Measurements from ENCODE around the gene PAX5.

DNA sequence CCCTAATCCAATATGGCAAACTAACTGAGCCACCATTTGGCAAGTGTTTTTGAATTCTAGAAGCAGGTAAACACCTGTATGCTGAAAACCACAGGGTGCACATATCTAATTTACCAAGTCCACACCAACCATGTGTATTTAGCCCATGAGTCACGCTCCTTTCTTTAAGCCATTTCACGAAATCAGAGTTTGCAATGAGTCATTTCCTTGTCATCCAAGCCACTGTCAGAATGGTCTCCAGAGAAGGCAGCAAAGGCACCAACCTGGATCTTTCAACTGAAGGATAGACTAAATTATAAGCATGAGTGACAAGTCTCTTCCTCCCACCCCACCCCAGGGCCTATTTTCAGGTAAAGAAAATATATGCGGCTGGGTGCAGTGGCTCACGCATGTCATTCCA, 110.0 kb downstream of the PAX5 start:
- TF ChIP-seq RCOR1 (IDR thresholded peaks at IDR 0.05; ENCODE audit: low read length): no peak
- TF ChIP-seq, protein P1, sequence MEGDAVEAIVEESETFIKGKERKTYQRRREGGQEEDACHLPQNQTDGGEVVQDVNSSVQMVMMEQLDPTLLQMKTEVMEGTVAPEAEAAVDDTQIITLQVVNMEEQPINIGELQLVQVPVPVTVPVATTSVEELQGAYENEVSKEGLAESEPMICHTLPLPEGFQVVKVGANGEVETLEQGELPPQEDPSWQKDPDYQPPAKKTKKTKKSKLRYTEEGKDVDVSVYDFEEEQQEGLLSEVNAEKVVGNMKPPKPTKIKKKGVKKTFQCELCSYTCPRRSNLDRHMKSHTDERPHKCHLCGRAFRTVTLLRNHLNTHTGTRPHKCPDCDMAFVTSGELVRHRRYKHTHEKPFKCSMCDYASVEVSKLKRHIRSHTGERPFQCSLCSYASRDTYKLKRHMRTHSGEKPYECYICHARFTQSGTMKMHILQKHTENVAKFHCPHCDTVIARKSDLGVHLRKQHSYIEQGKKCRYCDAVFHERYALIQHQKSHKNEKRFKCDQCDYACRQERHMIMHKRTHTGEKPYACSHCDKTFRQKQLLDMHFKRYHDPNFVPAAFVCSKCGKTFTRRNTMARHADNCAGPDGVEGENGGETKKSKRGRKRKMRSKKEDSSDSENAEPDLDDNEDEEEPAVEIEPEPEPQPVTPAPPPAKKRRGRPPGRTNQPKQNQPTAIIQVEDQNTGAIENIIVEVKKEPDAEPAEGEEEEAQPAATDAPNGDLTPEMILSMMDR (IDR thresholded peaks at IDR 0.05): no peak
